Upper lobe of left lung (tissue), 4 donors: ENCODE data around the gene GGT5.

ENCODE experiments used
- CTCF ChIP-seq, 6 experiments: fragments of 450-650 bp in 4 of 6; fragments of 200-600 bp in 2 of 6; sonication (generic) in 2 of 6; IDR thresholded peaks; one replicate each; pipeline ENCODE4 v1.5.1; 2016 to 2019; ENCODE audit warnings: antibody characterized with exemption in 6 of 6
- EP300 ChIP-seq, 4 donors: sonication (generic); formaldehyde crosslinking; IDR thresholded peaks; one replicate each; pipeline ENCODE4 v1.5.1; 2017; ENCODE audit warnings: antibody characterized with exemption in 4 of 4, control low read depth in 2 of 4
- POLR2A ChIP-seq, 4 donors: fragments of 450-650 bp; IDR thresholded peaks; one replicate each; pipeline ENCODE4 v1.5.1; 2016 to 2017; ENCODE audit warnings: antibody characterized with exemption in 4 of 4, mild to moderate bottlenecking in 2 of 4
- POLR2AphosphoS5 ChIP-seq, 2 donors: sonication (generic); formaldehyde crosslinking; IDR thresholded peaks; one replicate each; pipeline ENCODE4 v1.5.1; 2017; ENCODE audit warnings: antibody characterized with exemption in 2 of 2

- TF ChIP-seq CTCF (IDR thresholded peaks at IDR 0.05) (no peak), POLR2A (IDR thresholded peaks at IDR 0.05) (no peak), POLR2AphosphoS5 (IDR thresholded peaks at IDR 0.05) (no peak), EP300 (IDR thresholded peaks at IDR 0.05) (no peak)
Measured at GRCh38 chr22:24282401-24282800, 37.5 kb upstream of the GGT5 start.
